ENCODE measurements around the gene DDIT4.

DNA sequence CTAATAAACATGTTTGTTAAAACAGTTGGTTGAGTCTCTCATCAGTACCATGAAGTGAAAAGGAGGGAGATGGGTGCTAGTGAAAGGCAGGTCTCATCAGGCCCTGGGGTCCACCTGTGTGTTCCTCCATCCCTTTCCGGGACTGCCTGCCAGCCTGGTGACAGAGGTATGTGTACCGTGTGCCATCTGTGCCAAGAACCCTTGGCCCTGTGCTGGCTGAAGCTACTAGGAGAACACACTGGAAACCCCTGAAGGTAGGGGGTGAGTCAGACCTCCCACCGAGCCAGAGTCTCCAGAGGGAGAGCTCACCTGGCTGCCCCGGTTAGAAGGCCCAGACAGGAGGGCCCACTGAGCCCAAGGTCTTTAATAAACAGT, 2.3 kb downstream of the DDIT4 start:
- TF ChIP-seq TAF1 (IDR thresholded peaks at IDR 0.05; ENCODE audit: low read depth, low read length): no peak
- TF ChIP-seq POLR2A (IDR thresholded peaks at IDR 0.05; ENCODE audit: low read depth, low read length): no peak
- TF ChIP-seq POU2F2 (IDR thresholded peaks at IDR 0.05; ENCODE audit: low read depth, low read length): 0 out of 2 replicates have a peak, but pooled peaks have one; percentile 34
- no peak for TF ChIP-seq POLR2AphosphoS5 (IDR thresholded peaks at IDR 0.05; ENCODE audit: low read depth, low read length)
